ENCODE results near the gene SGMS1. TPM values are rescaled to one million over a fixed set of nuclear protein-coding genes. Genes with fewer than 3 reads are reported as not detected.

The SGMS1 gene
- total RNA-seq, 1 donor from 2014 or later: 64.0 TPM

DNA sequence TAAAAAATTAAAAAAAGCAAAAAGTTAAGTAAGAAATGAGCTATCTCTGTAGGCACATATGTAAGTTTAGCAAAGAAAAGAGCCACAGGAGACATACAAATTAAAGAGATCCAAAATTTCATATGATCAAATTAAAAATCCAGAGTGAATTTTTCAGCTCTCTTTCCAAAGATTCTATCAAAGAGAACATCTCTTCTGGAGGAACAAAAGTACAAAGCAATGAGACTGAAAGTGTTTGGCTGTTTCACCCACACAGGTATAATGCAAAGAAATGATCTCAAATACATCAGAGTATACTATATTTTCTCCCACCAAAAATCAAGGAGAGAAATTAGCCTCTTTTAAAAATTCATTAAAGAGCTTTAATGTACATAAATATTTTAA lies 297.6 kb downstream of the SGMS1 start:
- DNase-seq: no peak

GRCh38 chr10:50325449-50326171 lies 298.1 kb downstream of the SGMS1 start:
- DNase-seq: peak; percentile 73

GRCh38 chr10:50324680-50325393 lies 298.9 kb downstream of the SGMS1 start:
- no peak for DNase-seq

DNA sequence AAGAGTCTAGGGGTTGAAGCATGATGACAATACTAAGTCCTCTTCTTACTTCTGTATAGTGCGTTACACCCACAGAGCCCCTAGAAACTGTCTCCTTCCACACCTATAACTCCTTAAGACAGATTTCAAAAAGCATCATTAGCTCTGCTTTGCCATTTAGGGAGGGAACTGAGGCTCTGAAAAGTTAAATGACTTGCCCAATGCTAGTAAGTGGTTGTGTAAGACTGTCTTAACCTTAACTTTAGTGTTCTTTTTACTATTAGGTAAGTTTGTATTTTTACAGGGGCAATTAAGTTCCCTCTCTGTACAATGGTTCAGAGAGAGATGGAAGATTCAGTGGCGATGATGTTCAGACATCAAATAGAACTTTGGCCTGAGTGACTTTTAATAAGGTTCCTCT lies 299.7 kb downstream of the SGMS1 start:
- DNase-seq: no peak

DNA sequence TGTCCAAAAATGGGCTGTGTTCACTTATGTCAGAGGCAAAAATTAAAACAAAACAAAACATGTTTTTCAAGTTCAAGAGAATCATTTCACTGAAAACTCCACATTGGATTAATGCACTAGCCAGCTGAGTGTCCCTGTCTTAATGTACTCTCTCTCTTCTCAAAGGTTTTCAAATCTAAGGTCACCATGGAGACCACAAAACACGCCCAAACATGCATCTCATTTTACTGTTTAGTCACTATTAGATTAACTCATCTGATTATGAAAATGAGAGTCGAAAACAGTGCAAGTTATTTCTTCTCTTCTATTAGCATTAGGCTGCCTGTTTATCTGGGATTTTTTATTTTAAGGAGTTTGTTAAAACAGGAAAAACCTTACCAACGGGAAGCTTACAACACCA lies 301.7 kb downstream of the SGMS1 start:
- peak; percentile 37 for DNase-seq

- no peak for DNase-seq
Observed at GRCh38 chr10:50318129-50318528, 305.6 kb downstream of the SGMS1 start.

GRCh38 chr10:50316695-50317648 lies 306.8 kb downstream of the SGMS1 start:
- no peak for DNase-seq

GRCh38 chr10:50316174-50316573 lies 307.6 kb downstream of the SGMS1 start:
- DNase-seq: no peak

DNA sequence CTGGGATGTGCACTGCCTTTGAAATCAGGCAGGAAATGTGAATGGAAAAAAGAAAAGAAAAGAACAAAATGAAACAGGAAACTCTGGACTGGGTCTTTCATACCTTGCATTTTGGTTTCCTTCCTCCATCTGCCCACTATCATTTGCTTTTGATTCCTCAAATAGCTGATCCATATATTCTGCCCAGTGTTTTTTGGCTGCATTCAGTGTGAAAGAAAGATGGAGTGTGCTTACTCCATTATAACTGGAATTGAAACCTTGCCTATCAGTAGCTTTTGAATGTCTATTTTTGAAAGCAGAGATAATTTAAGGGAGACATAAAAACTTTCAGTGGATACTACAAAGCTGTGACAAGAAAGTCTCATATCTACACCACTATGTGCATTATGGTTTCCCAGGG lies 308.3 kb downstream of the SGMS1 start:
- DNase-seq: no peak

DNA sequence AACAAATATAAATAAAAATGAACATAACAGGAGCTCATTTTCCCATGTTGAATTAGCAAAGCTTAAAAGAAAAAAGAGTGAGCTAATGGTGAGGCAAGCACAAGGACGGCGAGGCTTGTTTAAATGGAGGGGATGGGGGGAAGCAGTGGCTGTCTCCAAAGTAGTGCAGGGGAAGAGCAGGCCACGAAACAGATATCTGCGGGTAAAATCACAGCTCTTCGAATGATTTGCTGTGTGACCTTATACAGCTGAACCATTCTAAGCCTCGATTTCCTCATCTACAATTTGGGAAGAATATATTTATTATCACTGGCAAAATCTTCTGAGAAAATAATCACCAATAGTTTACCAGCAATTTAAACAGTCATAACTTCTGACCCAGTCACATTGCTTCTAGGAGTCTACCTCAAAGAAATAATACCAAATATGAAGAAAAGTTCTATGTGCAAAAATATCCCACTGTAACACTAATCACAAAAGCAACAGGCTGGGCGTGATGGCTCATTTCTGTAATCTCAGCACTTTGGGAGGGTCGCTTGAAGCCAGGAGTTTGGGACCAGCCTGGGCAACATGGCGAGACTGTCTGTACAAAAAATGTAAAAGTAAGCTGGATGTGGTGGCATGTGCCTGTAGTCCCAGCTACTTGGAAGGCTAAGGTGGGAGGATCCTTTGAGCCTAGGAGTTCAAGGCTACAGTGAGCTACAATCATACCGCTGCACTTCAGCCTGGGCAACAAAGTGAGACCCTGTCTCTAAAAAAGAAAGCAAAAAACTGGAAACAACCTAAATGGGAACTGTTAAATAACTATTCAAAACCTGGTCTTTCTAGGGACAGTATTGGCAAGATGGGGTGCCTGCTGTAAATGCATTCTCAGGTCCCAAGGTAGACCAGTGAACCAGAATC lies 309.3 kb downstream of the SGMS1 start:
- DNase-seq: no peak

- no peak for DNase-seq
Observed at GRCh38 chr10:50312464-50313437, 311.0 kb downstream of the SGMS1 start.

DNA sequence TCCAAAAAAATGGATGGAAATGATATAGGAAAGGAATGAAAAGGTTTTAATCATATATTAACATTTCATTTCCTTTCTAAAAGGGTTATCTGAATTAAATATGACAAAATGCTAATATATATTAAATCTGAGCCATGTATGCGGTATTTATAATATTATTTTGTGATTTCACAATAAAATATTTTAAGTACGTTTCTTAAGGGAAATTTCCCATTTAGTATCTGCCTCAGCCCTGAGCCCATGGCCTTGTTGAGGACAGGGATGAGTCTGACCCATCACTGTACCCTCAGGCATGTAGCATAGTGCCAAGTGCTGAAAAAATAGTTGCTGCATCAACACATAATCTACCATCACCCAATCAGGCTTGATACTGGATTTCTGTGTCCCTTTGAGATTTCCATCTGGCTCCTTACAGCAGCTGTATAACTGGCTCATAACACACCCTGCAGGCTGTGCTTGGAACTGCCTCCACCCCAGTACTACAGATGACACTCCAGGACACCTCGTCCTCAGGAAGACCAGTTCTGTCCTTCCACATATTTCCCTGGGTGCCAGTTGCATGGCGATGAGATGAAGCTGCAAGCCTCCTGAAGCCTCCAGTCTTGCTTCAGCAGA lies 313.1 kb downstream of the SGMS1 start:
- peak; percentile 19 for DNase-seq

GRCh38 chr10:50309342-50309741 lies 314.4 kb downstream of the SGMS1 start:
- no peak for DNase-seq

DNA sequence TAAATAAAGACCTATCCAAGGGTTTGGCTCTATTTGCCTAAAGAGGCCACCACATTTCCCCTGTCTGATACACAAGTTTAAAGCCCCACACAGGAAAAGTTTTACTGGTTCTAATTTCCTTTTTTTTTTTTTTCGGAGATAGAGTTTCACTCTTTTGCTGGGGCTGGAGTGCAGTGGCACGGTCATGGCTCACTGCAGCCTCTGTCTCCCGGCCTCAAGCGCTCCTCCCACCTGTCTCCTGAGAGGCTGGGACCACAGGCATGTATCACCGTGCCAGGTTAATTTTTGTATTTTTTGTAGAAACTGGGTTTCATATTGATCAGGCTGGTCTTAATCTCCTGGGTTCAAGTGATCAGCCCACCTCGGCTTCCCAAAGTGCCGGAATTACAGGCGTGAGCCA lies 319.1 kb downstream of the SGMS1 start:
- DNase-seq: no peak

DNA sequence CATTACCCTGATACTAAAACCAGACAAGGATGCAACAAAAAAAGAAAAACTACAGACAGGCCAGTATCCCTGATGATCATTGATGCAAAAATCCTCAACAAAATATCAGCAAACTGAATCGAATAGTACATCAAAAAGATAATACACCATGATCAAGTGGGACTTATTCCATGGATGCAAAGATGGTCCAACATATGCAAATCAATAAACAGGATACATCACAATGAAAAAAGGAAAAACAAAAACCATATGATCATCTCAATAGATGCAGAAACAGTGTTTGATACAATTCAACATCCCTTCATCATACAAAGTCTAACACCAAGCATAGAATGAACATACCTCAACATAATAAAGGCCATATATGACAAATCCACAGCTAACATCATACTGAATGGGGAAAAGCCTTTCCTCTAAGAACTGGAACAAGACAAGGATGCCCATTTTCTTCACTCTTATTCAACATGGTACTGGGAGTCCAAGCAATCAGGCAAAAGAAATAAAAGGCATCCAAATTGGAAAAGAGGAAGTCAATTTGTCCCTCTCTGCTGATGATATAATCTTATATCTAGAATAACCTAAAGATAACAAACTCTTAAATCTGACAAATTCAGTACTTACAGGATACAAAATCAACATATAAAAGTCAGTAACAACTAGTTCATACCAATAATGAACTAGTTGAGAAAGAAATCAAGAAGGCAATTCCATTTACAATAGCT lies 323.6 kb downstream of the SGMS1 start:
- DNase-seq: no peak

DNA sequence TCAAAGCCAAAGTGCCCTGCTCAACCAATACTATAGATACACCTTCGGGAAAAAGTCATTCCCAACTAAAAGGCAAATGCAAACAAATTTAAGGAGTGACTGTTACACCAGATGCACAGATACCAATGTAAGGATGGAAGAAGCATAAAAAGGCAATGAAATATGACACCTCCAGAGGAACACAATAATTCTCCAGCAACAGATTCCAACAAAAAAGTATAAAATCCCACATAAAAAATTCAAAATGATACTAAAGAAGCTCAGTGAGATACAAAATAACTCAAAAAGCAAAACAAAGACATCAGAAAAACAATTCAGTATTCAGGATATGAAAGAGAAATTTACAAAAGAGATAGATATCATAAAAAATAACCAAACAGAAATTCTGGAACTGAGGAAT lies 328.4 kb downstream of the SGMS1 start:
- no peak for DNase-seq

DNA sequence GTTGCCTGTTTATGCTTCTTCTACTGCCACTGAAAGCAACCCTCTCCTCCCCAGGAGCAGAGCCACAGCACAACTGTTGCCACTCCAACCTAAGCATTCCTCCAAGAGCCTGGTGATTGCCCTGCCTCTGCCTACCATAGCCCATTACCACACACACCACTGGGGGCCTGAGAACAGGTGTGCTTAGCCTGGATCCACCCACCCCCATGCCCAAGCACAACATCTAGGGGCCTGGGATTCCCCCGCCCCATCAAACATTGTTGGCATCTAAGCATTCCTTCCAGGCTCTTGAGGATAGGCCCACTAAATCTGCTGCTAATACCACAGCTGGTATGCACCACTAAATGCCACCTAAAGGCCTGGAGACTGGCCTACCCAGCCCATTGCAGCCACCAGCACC lies 329.2 kb downstream of the SGMS1 start:
- no peak for DNase-seq

GRCh38 chr10:50293513-50294313 lies 330.0 kb downstream of the SGMS1 start:
- DNase-seq: no peak

Measured in dermis blood vessel endothelial cell (primary cell).